ENCODE measurements around the gene AOPEP.

DNA sequence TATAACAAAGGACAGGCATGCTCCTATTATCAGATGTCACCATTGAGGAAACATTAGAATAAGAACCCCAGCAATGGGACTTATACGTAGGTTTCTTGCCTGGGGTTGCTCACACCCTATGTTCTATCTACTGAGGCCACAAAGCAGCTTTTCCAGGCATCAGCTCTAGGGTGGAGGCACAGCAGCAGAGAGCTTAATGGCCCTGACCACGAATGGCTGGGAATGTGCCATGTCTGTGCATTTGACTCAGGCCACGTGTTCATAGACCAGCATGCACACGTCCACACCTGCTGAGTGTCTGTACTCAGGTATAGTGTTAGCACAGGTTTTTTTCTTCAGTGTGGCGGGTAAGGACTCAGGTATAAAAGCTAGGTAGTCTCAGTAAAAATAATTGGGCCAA, 129.4 kb downstream of the AOPEP start:
- no peak for TF ChIP-seq POLR2AphosphoS5 (IDR thresholded peaks at IDR 0.05; ENCODE audit: low read depth, low read length)
- TF ChIP-seq POLR2A (IDR thresholded peaks at IDR 0.05; ENCODE audit: low read depth, low read length), result no peak
- TF ChIP-seq SPI1 (IDR thresholded peaks at IDR 0.05; ENCODE audit: low read depth, low read length), result no peak

All from GM12891 (cell line).